ENCODE data around the gene DMRTC2. TPM values are rescaled to one million over a fixed set of nuclear protein-coding genes. Genes with fewer than 3 reads are reported as not detected.

Gene DMRTC2
- total RNA-seq, 1 experiment from 2014 or later, result not detected

DNA sequence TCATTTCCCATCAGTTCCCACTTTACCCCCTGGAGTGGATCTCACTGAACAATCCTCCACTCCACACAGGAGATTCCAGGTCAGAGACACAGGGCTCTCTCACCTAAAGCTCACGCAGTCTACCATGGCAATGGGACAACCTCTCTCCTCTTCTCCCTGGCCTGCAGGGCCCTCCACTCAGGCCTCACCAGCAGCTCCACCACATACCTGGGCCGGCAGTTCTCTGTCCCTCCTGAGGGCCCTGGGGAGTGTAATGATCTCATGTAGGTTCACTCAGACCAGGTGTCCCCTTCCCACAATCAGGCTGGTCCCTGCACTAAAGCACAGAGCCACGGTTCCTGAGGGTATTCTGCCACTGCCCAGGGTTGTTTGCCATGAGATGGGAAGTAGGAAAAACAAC is 32.9 kb upstream of the DMRTC2 start:
- Histone ChIP-seq H3K4me3 (no peak overlapping the region), H3K9me2 (ENCODE audit: insufficient read depth) (no peaks in the 10 kb centered on the region), H3K4me1 (replicated peaks; ENCODE audit: insufficient read depth) (no peaks in the 10 kb centered on the region), H3K4me2 (no peak overlapping the region), H3K9me3 (ENCODE audit: insufficient read depth, low read depth) (no peaks in the 10 kb centered on the region), H3K79me2 (ENCODE audit: low read depth) (no peaks in the 10 kb centered on the region), H2AFZ (no peak overlapping the region), H3K27ac (no peak overlapping the region), H3K36me3 (ENCODE audit: low read depth) (no peaks in the 10 kb centered on the region), H4K20me1 (ENCODE audit: insufficient read depth) (no peaks in the 10 kb centered on the region), H3F3A (ENCODE audit: insufficient read depth, low read depth) (no peaks in the 10 kb centered on the region), H3K27me3 (ENCODE audit: insufficient read depth, low read depth) (no peaks in the 10 kb centered on the region)
- intact Hi-C loops (cut with micrococcal nuclease; ENCODE audit: unreplicated experiment), result no loop called here
- TF ChIP-seq EZH2 (IDR thresholded peaks at IDR 0.05; ENCODE audit: low read depth) (no peak), CTCF (conservative IDR thresholded peaks at IDR 0.05) (no peak)
- ChIA-PET CTCF (interaction anchor here (0.6 kb wide), 1 partner anchor 37 kb away, joined by 5 read pairs; no protein-coding TSS in a partner anchor), POLR2A (ENCODE audit: unreplicated experiment) (no interaction called here)
- DNase-seq, result no peak
- BruUV-seq (replicated peaks), result no TSS peak

- Histone ChIP-seq H2AFZ (no peak overlapping the region), H3K9me3 (ENCODE audit: insufficient read depth, low read depth) (no peaks in the 10 kb centered on the region), H3K4me3 (no peak overlapping the region), H3K4me1 (replicated peaks; ENCODE audit: insufficient read depth) (no peaks in the 10 kb centered on the region), H3K27me3 (ENCODE audit: insufficient read depth, low read depth) (no peaks in the 10 kb centered on the region), H3K9me2 (ENCODE audit: insufficient read depth) (no peaks in the 10 kb centered on the region), H3F3A (ENCODE audit: insufficient read depth, low read depth) (no peaks in the 10 kb centered on the region), H3K4me2 (no peak overlapping the region), H3K27ac (no peak overlapping the region), H3K79me2 (ENCODE audit: low read depth) (no peaks in the 10 kb centered on the region), H3K36me3 (ENCODE audit: low read depth) (no peaks in the 10 kb centered on the region), H4K20me1 (ENCODE audit: insufficient read depth) (no peaks in the 10 kb centered on the region)
- intact Hi-C loops (cut with micrococcal nuclease; ENCODE audit: unreplicated experiment), result no loop called here
- POLR2A ChIA-PET (ENCODE audit: unreplicated experiment), result no interaction called here
- TF ChIP-seq EZH2 (IDR thresholded peaks at IDR 0.05; ENCODE audit: low read depth), result no peak
- TF ChIP-seq CTCF (conservative IDR thresholded peaks at IDR 0.05), result no peak
- DNase-seq, result no peak
- CTCF ChIA-PET, result no interaction called here
- no TSS peak for BruUV-seq (replicated peaks)
Measured at GRCh38 chr19:41813911-41814310, 30.9 kb upstream of the DMRTC2 start.

DNA sequence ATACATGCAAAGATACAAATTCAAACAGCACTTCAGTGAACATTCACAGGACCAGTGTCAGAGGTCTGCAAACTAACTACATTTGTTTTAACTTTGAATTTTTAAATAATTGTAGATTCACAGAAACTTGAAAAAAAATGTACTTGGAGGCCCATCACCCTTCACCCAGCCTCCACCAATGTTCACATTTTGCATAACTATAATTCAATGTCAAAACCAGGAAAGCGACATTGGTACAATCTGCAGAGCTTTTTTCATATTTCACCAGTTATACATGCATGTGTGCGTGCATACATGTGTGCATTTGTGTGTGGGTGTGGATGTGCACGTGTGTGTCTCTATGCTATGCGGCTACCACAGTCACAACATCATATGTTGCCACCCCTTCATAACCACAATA is 29.5 kb upstream of the DMRTC2 start:
- Histone ChIP-seq H3K4me1 (replicated peaks; ENCODE audit: insufficient read depth) (no peaks in the 10 kb centered on the region), H3K4me3 (no peak overlapping the region), H4K20me1 (ENCODE audit: insufficient read depth) (no peaks in the 10 kb centered on the region), H3K4me2 (no peak overlapping the region), H3K9me2 (ENCODE audit: insufficient read depth) (no peaks in the 10 kb centered on the region), H3F3A (ENCODE audit: insufficient read depth, low read depth) (no peaks in the 10 kb centered on the region), H3K36me3 (ENCODE audit: low read depth) (no peaks in the 10 kb centered on the region), H3K27ac (no peak overlapping the region), H3K27me3 (ENCODE audit: insufficient read depth, low read depth) (no peaks in the 10 kb centered on the region), H3K79me2 (ENCODE audit: low read depth) (no peaks in the 10 kb centered on the region), H3K9me3 (ENCODE audit: insufficient read depth, low read depth) (no peaks in the 10 kb centered on the region), H2AFZ (no peak overlapping the region)
- POLR2A ChIA-PET (ENCODE audit: unreplicated experiment), result no interaction called here
- no peak for TF ChIP-seq CTCF (conservative IDR thresholded peaks at IDR 0.05)
- no peak for TF ChIP-seq EZH2 (IDR thresholded peaks at IDR 0.05; ENCODE audit: low read depth)
- CTCF ChIA-PET, result no interaction called here
- DNase-seq, result no peak
- BruUV-seq (replicated peaks), result no TSS peak
- intact Hi-C loops (cut with micrococcal nuclease; ENCODE audit: unreplicated experiment), result no loop called here

All from PC-9 (cell line).